B cell (primary cell): ENCODE results near the gene AFF3. TPM values are rescaled to one million over a fixed set of nuclear protein-coding genes. Genes with fewer than 3 reads are reported as not detected.
"Not testable (repeated sequence)": the region's sequence is repeated elsewhere in the genome, so short reads cannot be mapped to it uniquely, and the experiment has no call there.

Source experiments
- ATAC-seq: fragments of 200-7000 bp; cut with Tn5 transposase; one replicate; pipeline ENCODE4 v1.10.0; 2021; ENCODE audit warnings: low read depth, mild to moderate bottlenecking, moderate number of reproducible peaks, moderate library complexity
- CTCF ChIA-PET: fragments of 350-600 bp; sonication (Branson Sonifier 250); formaldehyde crosslinking; loops from one replicate; lab custom pipeline; 2021; ENCODE audit warnings: antibody characterized with exemption, inconsistent platforms; lab: Charles Lee
- POLR2A ChIA-PET: fragments of 350-600 bp; sonication (Branson Sonifier 250); formaldehyde crosslinking; loops from one replicate; lab custom pipeline; 2021; ENCODE audit warnings: antibody characterized with exemption; lab: Charles Lee
- DNase-seq: peaks from one replicate; pipeline ENCODE4 v3.0.0; 2013
- H2AFZ ChIP-seq: 2 replicates; pipeline ENCODE4 v1.6.1; 2012; ENCODE audit warnings: mild to moderate bottlenecking, low read depth, low read length; ENCODE audit not compliant: insufficient read depth, poor library complexity, severe bottlenecking
- H3K27ac ChIP-seq, 2 donors: 1 replicate in 1 of 2; 2 replicates in 1 of 2; pipeline ENCODE4 v1.5.1; 2012 to 2013; ENCODE audit warnings: low read length in 2 of 2, mild to moderate bottlenecking in 2 of 2, moderate library complexity in 1 of 2
- H3K27me3 ChIP-seq, 4 experiments: fragments of 200-600 bp in 1 of 4; sonication (generic) in 1 of 4; replicated peaks in 1 of 4; 1 replicate in 2 of 4; 2 replicates in 2 of 4; pipeline versions ENCODE4 v1.6.1 to v1.7.0; 2013 to 2016; ENCODE audit warnings: low read length in 3 of 4, mild to moderate bottlenecking in 2 of 4, mixed read lengths in 1 of 4, moderate library complexity in 1 of 4; ENCODE audit not compliant: insufficient read depth in 4 of 4, control insufficient read depth in 3 of 4; ENCODE audit errors: control extremely low read depth in 1 of 4
- H3K36me3 ChIP-seq, 2 experiments: replicated peaks in 1 of 2; 1 replicate in 1 of 2; 2 replicates in 1 of 2; pipeline versions ENCODE4 v1.6.1 to v1.7.1; 2013; ENCODE audit warnings: low read length in 1 of 2; ENCODE audit not compliant: insufficient read depth in 2 of 2, control insufficient read depth in 1 of 2; ENCODE audit errors: control extremely low read depth in 1 of 2, extremely low read depth in 1 of 2
- H3K4me1 ChIP-seq, 2 donors: fragments of 200-600 bp in 1 of 2; sonication (generic) in 1 of 2; 1 replicate in 1 of 2; 2 replicates in 1 of 2; pipeline versions ENCODE4 v1.5.1 to v1.6.1; 2013 to 2017; ENCODE audit warnings: low read length in 2 of 2; ENCODE audit not compliant: control insufficient read depth in 2 of 2, insufficient read depth in 2 of 2
- H3K4me2 ChIP-seq: replicated peaks from 2 replicates; pipeline ENCODE3; 2012; ENCODE audit warnings: mild to moderate bottlenecking, low read depth, low read length; ENCODE audit not compliant: poor library complexity, severe bottlenecking
- H3K4me3 ChIP-seq, 5 experiments: fragments of 200-600 bp in 1 of 5; sonication (generic) in 1 of 5; 1 replicate in 3 of 5; 2 replicates in 2 of 5; pipeline versions ENCODE4 v1.5.1 to v1.7.0; 2011 to 2016; ENCODE audit warnings: low read length in 4 of 5, mild to moderate bottlenecking in 4 of 5, low read depth in 2 of 5, control low read depth in 1 of 5, moderate library complexity in 1 of 5; ENCODE audit not compliant: insufficient read depth in 1 of 5; ENCODE audit errors: control extremely low read depth in 1 of 5, extremely low read depth in 1 of 5
- H3K79me2 ChIP-seq: fragments of 200-600 bp; sonication (generic); one replicate; pipeline ENCODE4 v1.6.0; 2016; ENCODE audit warnings: low read length; ENCODE audit not compliant: control insufficient read depth, insufficient read depth
- H3K9ac ChIP-seq: fragments of 200-600 bp; sonication (generic); 2 replicates; pipeline ENCODE4 v1.6.1; 2017; ENCODE audit warnings: mild to moderate bottlenecking, low read length, moderate library complexity
- H3K9me3 ChIP-seq, 3 donors: one replicate each; pipeline versions ENCODE4 v1.6.1 to v1.7.1; 2013; ENCODE audit warnings: low read length in 2 of 3; ENCODE audit not compliant: control insufficient read depth in 2 of 3, insufficient read depth in 1 of 3; ENCODE audit errors: control extremely low read depth in 1 of 3
- H4K20me1 ChIP-seq: 2 replicates; pipeline ENCODE4 v1.6.0; 2012; ENCODE audit warnings: mild to moderate bottlenecking, low read length; ENCODE audit not compliant: insufficient read depth, control insufficient read depth, poor library complexity, severe bottlenecking
- H3K27ac Mint-ChIP-seq: one replicate; pipeline ENCODE4 v1.8.0; 2021; ENCODE audit warnings: mixed read lengths
- H3K27me3 Mint-ChIP-seq: one replicate; pipeline ENCODE4 v1.8.0; 2021; ENCODE audit warnings: mixed read lengths
- H3K4me1 Mint-ChIP-seq: one replicate; pipeline ENCODE4 v1.8.0; 2021; ENCODE audit warnings: mixed read lengths
- H3K4me3 Mint-ChIP-seq: one replicate; pipeline ENCODE4 v1.8.0; 2021; ENCODE audit warnings: mixed read lengths
- H3K9me3 Mint-ChIP-seq: one replicate; pipeline ENCODE4 v1.8.0; 2022; ENCODE audit warnings: mixed read lengths; ENCODE audit not compliant: insufficient read depth
- EZH2 ChIP-seq: IDR thresholded peaks from 2 replicates; pipeline ENCODE4 v1.6.1; 2012; ENCODE audit warnings: borderline replicate concordance, low read depth, mild to moderate bottlenecking, moderate library complexity, low read length; ENCODE audit not compliant: insufficient read depth, poor library complexity, severe bottlenecking
- WGBS: methylation state at CpG from one replicate; pipeline ENCODE4 v1.1.5; 2013; ENCODE audit warnings: missing lambda C conversion rate; ENCODE audit not compliant: insufficient coverage; 5-methylcytosine and 5-hydroxymethylcytosine counted together
- intact Hi-C: fragments of 100-400 bp; cut with micrococcal nuclease; formaldehyde crosslinking; loops from one replicate; pipeline ENCODE4 v1.10.0; 2022
- polyA plus RNA-seq: library from polyadenylated mRNA; depleted of rRNA; stranded (reverse); fragments of >200 nt; gene quantifications from 2 replicates; pipeline ENCODE4 v1.2.3, GENCODE V29; 2012
- total RNA-seq, 2 donors: library from RNA; stranded (reverse); fragments of 120-200 nt in 1 of 2; gene quantifications; 1 replicate in 1 of 2; 2 replicates in 1 of 2; pipeline versions ENCODE4 v1.2.3 to v1.2.4, GENCODE V29; 2013 to 2022
- TF ChIP-seq, protein P1 (sequence below): fragments of 200-600 bp; IDR thresholded peaks from one replicate; pipeline ENCODE4 v1.8.0; 2022; ENCODE audit warnings: antibody characterized with exemption, mild to moderate bottlenecking

Gene AFF3
- total and polyA plus RNA-seq, 2 donors (not counting 1 experiment from before 2014, with no cell fraction given): 117 to 830 TPM

DNA sequence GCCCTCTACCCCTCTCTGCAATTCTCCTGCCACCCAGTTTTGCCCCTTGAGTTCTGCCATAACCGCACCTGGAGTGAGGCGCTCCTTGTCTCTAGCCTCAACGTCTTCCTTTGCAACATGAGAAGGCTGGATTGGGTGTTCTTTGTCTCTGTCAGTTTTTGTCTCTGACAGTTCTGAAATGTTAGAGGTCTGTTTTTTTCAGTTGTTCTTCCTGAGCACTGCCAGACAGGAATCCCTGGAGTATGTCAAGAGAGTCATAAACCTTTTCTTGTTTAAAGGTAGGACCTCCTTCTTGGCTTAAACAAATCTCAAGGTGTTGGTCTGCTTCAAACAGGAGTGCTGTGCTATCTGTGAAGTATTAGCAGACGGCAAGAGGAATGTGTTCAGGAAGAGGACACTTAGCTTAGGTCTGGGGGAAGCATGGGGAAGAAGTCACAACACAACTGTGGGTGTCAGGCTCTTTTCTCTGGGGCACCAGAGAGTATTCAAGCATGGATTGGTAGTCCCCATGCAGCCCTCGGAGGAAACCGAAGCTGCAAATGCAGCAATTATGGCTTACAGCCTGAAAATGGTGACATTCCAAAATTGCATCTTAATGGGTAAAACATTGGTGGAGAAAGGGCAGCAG lies 32.3 kb downstream of the AFF3 start:
- Histone ChIP-seq H3K79me2 (peaks cover 71% of the 10 kb centered on the region), H3K27ac (peak overlapping the region; percentile 68 to 84), H3K9me3 (no peaks in the 10 kb centered on the region), H3K27me3 (no peaks in the 10 kb centered on the region), H4K20me1 (peaks cover 26% of the 10 kb centered on the region), H3K9ac (peak overlapping the region; percentile 36), H3K4me2 (peak overlapping the region; percentile 73), H3K4me1 (peaks cover 92% of the 10 kb centered on the region in 2 donors), H3K4me3 (peak overlapping the region in 4 of 5 experiments; percentile 7 to 50 (median 42)), H3K36me3 (peaks cover 12 to 54% of the 10 kb centered on the region in 2 experiments), H2AFZ (no peak overlapping the region)
- TF ChIP-seq, protein P1, sequence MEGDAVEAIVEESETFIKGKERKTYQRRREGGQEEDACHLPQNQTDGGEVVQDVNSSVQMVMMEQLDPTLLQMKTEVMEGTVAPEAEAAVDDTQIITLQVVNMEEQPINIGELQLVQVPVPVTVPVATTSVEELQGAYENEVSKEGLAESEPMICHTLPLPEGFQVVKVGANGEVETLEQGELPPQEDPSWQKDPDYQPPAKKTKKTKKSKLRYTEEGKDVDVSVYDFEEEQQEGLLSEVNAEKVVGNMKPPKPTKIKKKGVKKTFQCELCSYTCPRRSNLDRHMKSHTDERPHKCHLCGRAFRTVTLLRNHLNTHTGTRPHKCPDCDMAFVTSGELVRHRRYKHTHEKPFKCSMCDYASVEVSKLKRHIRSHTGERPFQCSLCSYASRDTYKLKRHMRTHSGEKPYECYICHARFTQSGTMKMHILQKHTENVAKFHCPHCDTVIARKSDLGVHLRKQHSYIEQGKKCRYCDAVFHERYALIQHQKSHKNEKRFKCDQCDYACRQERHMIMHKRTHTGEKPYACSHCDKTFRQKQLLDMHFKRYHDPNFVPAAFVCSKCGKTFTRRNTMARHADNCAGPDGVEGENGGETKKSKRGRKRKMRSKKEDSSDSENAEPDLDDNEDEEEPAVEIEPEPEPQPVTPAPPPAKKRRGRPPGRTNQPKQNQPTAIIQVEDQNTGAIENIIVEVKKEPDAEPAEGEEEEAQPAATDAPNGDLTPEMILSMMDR: no peak
- TF ChIP-seq EZH2: no peak
- Mint-ChIP-seq H3K9me3 (no peaks in the 10 kb centered on the region), H3K27me3 (no peaks in the 10 kb centered on the region), H3K27ac (peak overlapping the region; percentile 93), H3K4me1 (peaks cover 88% of the 10 kb centered on the region), H3K4me3 (peak overlapping the region; percentile 79)
- POLR2A ChIA-PET: interaction anchor here (0.6 to 5.9 kb wide), 3 partner anchors 30 to 141 kb away, joined by 3 to 63 read pairs (median 15); partner anchors contain the start of gene AFF3
- intact Hi-C loops: loop anchor here (1.0 to 10.0 kb wide), 4 partner anchors 32 to 285 kb away; partner anchors contain the start of gene AFF3
- CTCF ChIA-PET: interaction anchor here (1.1 to 7.7 kb wide), 6 partner anchors 26 to 151 kb away, joined by 4 to 34 read pairs (median 6); partner anchors contain the start of gene AFF3
- peak; percentile 46 for ATAC-seq
- WGBS: 50% methylated on average over 6 of the region's 6 CpGs
- DNase-seq: no peak

DNA sequence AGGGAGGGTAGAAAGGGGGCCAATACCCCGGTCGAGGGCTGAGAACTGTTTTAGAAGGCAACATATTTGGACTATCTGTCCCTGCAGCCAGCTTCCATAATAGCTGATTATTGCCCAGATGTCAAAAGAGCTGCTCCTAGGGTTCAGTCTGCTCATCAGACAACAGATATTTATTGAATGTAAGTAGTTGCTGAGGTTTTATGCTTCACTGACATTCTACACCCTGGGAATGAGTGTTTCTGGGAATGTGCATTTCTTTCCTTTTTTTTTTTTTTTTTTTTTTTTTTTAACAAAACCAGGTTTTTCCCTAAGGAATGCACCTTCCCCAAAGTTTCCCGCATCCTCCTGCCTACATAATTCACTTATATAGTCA lies 33.8 kb downstream of the AFF3 start:
- H3K9me3 Mint-ChIP-seq, H3K9ac ChIP-seq, DNase-seq, H3K9me3 ChIP-seq, H2AFZ ChIP-seq, intact Hi-C loops, H3K27me3 ChIP-seq, ATAC-seq, H3K4me3 Mint-ChIP-seq, H3K27me3 Mint-ChIP-seq, H3K4me3 ChIP-seq: not testable (repeated sequence)
- peak overlapping the region; percentile 3 for H3K4me2 ChIP-seq
- POLR2A ChIA-PET: interaction anchor here (0.7 to 1.5 kb wide), 2 partner anchors 34 to 286 kb away, joined by 5 to 8 read pairs; partner anchors contain the start of gene AFF3
- H3K4me1 ChIP-seq: peaks cover 78 to 79% of the 10 kb centered on the region in 2 donors
- CTCF ChIA-PET: interaction anchor here (7.7 kb wide), 1 partner anchor 33 kb away, joined by 34 read pairs; the partner anchor contains the start of gene AFF3
- peaks cover 12 to 53% of the 10 kb centered on the region in 2 experiments for H3K36me3 ChIP-seq
- H4K20me1 ChIP-seq: peaks cover 27% of the 10 kb centered on the region
- H3K27ac ChIP-seq: peak overlapping the region in 1 of 2 donors; percentile 31
- Mint-ChIP-seq H3K4me1 (peaks cover 75% of the 10 kb centered on the region), H3K27ac (peak overlapping the region; percentile 86)
- H3K79me2 ChIP-seq: peaks cover 72% of the 10 kb centered on the region
- WGBS: 100% methylated on average over 2 of the region's 3 CpGs
